Activated CD8-positive, alpha-beta memory T cell treated with anti-CD3 and anti-CD28 coated beads, Interleukin-2, amount 50 U/mL, for 1 hour (primary cell): ENCODE results near the gene ERP27.

Experiments
- DNase-seq: peaks from one replicate; pipeline ENCODE4 v3.0.0-alpha.2; 2020; ENCODE audit errors: extremely low read depth

Gene ERP27

GRCh38 chr12:14936224-14936861 lies 2.0 kb downstream of the ERP27 start:
- no peak for DNase-seq

GRCh38 chr12:14935031-14935430 lies 3.3 kb downstream of the ERP27 start:
- DNase-seq = no peak

- DNase-seq = no peak
These were observed 3.8 kb downstream of the ERP27 start for GRCh38 chr12:14934511-14934910.

- no peak for DNase-seq
These were observed 6.4 kb downstream of the ERP27 start for GRCh38 chr12:14931791-14932560.

GRCh38 chr12:14931359-14931758 lies 7.0 kb downstream of the ERP27 start:
- DNase-seq = no peak

GRCh38 chr12:14930299-14930698 lies 8.0 kb downstream of the ERP27 start:
- no peak for DNase-seq

- DNase-seq = no peak
These were observed 9.4 kb downstream of the ERP27 start for GRCh38 chr12:14928931-14929330.

- DNase-seq = no peak
These were observed 11.1 kb downstream of the ERP27 start for GRCh38 chr12:14927267-14927666.

- no peak for DNase-seq
These were observed 13.8 kb downstream of the ERP27 start for GRCh38 chr12:14924541-14924940.

- no peak for DNase-seq
These were observed 14.4 kb downstream of the ERP27 start for GRCh38 chr12:14923944-14924343.

- no peak for DNase-seq
These were observed 17.1 kb downstream of the ERP27 start for GRCh38 chr12:14921218-14921617.

GRCh38 chr12:14920475-14921126 lies 17.7 kb downstream of the ERP27 start:
- DNase-seq = no peak

GRCh38 chr12:14919455-14919854 lies 18.9 kb downstream of the ERP27 start:
- no peak for DNase-seq

- no peak for DNase-seq
These were observed 22.6 kb downstream of the ERP27 start for GRCh38 chr12:14915736-14916135.

GRCh38 chr12:14913381-14913781 lies 25.0 kb downstream of the ERP27 start:
- DNase-seq = no peak

- DNase-seq = no peak
These were observed 27.2 kb downstream of the ERP27 start for GRCh38 chr12:14911131-14911530.

- DNase-seq = no peak
These were observed 28.0 kb downstream of the ERP27 start for GRCh38 chr12:14910090-14910915.

GRCh38 chr12:14907953-14908352 lies 30.4 kb downstream of the ERP27 start:
- no peak for DNase-seq

GRCh38 chr12:14906114-14906513 lies 32.2 kb downstream of the ERP27 start:
- no peak for DNase-seq

- no peak for DNase-seq
These were observed 32.9 kb downstream of the ERP27 start for GRCh38 chr12:14905269-14906004.

GRCh38 chr12:14904854-14905253 lies 33.5 kb downstream of the ERP27 start:
- no peak for DNase-seq
